HG02852 (cell line): ENCODE data around the gene TRIM61.
"Not testable (repeated sequence)": the region's sequence is repeated elsewhere in the genome, so short reads cannot be mapped to it uniquely, and the experiment has no call there.

Experiments
- ATAC-seq: cut with Tn5 transposase; IDR thresholded peaks from one replicate; pipeline ENCODE4 v1.9.1; 2021; ENCODE audit warnings: mild to moderate bottlenecking, moderate library complexity; ENCODE audit not compliant: unreplicated experiment

TRIM61 gene

DNA sequence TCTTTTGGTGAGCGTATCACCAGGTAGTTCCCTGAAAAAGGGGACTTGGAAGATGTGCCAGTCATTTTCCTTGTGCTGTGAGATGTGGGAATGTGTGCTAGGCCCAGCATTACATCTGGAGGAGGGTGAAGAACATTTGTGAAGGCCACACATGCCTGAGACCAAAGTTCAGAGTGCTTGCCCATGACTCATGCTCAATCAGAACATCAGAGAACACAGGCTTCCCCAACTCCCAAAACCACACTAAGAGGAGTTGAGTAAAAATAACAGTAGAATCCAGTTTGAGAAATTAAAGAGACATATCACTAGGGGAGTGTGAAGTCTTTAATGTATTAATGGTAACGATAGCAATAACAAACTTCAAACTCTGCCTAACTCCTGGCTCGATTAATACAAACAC is 18.0 kb downstream of the TRIM61 start:
- ATAC-seq = not testable (repeated sequence)

DNA sequence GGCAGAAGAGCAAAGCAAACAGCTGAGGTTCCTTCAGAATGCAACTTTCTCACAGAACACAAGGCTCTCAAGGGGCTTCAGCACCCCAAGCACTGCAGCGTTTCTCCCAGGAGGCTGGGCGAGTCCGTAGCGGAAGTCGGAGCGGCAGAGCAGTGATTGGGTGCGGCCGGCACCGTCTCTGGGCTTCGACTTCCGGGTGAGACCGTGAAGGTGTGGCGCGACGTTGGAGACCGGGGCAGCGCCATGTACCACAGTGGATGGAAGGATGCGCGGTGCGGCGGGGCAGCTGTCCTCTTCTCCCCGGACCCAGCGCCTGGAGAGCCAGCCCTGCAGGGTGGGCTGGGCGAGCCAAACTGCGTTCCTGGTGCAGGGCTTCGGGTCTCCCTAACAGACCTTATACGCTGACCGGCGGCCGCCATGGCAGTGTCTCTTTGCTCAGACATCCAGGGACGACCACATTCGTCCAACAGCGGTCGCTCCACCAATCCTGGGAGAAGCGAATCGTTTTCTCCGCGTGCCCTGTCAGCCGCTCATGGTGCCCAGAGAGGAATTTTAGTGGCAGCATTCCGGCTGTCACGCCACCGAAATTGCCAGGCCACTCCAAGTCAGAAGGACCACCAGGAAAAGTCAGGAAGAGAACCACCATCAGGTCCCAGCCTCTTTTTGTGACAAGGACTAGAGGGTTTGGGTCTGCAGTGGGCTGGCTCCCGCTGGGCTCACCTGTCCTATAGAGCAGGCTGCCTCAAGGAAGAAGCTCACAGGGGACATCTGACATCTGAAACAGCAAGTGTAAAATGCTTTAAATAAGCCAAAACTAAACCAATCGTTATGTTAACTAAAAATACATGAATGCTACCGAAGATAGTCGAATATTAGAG is 20.5 kb downstream of the TRIM61 start:
- ATAC-seq = peak; percentile 100

DNA sequence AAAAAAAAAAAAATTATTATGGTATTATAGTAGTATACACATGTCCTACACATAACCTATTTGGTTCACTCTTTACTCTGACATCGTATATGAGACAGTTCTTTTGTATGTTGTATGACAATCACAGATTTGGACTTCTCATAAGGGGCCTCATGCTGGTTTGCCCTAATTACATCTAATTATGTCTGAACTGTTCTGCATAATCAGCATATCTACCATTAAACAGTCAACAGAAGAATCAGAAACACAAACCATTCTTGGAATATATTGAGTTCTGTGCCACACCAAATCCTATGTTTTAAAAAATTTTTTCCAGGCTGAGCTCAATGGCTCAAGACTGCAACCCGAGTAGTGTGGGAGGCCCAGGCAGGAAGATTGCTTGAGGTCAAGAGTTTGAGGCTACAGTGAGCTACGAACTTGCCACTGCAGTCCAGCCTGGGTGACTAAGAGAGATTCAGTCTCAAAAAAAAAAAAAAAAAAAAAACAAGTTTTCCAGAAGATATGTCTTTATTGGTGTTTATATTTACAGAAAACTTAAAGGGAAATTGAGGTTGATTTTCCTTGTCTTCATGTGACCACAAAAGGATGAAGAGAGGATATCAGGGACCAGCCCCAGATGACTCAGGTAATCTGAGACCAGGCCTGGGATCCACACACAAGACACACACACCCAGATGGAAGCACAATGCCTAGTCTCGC is 22.2 kb downstream of the TRIM61 start:
- ATAC-seq = no peak

DNA sequence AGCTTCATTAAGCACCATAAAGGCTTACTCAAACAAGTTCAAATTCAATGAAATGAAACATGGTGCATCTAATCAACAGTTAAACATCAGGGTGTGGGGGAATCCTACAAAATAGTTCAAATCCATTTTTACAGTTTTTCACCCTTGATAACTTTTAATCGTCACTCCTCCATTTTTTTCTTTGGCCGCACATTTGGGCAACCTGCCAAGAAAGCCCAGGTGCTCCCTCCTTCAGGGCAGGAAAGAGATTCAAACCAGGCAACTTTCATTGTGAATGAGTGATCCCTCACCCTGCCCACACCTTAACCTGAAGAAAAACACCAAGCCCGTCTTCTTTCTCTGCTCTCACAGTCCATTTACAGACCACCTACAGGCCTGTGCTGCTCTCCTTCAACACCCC is 24.9 kb downstream of the TRIM61 start:
- ATAC-seq = no peak

DNA sequence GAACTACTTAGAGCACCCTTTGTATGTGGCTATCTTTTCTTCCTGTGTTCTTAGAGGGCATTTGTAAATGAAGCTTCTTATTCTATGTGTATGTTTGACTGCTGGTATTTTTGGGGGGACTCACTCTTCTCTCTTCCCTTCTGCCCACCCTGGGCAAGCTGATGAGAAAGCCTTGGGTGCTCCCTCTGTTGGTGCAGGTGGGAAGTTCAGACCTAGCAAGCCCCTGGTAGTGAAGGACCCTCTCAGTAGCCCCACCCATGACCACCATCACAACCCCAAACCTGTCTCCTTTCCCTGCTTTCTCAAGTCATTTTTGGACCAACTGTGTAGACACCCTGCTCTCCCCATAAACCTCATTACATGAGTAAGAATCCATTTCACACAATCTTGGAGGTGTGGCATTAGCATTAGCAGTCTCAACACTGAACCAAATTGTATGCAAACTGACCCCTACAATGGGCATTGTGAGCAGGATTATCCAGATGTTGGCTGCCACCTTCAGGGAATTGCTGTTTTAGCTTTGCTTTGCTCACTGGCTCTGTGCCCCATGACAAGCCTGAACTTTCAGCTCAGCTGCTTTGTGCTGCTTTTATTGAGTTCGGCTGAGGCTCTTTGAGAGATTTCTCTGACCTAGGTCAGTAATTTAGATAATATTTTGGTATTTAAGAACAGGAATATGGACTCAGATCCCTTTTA is 27.9 kb downstream of the TRIM61 start:
- ATAC-seq = no peak

DNA sequence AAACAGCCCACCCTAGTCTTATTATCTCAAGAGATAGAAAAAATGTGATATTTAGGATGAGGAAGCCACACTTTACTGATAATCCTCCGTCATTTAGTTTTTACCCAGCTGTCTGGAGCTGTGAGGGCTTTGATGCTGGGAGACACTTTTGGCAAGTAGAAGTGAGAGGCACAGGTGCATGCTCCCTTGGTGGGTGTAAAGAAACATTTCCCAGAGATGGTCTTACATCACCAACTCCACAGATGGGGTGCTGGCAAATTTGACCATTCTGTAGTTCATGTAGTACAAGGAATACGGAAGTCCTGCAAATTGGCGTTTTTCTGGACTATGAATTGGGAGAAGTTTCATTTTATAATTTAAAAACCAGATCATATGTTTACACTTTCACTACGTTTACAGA is 28.5 kb downstream of the TRIM61 start:
- no peak for ATAC-seq

DNA sequence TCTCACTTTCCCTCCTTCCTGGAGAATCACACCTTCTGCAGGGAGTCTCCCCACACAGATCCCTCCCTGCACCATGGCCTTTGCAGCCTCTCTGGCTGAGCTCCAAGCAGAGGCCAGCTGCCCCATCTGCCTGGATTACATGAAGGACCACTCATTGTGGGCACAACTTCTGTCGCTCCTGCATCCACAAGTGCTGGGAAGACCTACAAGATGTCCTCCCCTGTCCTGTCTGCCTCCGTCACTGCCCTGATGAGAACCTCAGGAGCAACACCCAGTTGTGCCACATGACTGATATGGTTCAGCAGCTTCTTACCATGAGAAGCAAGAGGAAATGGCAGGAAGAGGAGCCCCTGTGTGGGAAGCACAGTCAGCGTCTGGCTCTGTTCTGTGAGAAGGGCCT is 29.5 kb downstream of the TRIM61 start:
- ATAC-seq = not testable (repeated sequence)

DNA sequence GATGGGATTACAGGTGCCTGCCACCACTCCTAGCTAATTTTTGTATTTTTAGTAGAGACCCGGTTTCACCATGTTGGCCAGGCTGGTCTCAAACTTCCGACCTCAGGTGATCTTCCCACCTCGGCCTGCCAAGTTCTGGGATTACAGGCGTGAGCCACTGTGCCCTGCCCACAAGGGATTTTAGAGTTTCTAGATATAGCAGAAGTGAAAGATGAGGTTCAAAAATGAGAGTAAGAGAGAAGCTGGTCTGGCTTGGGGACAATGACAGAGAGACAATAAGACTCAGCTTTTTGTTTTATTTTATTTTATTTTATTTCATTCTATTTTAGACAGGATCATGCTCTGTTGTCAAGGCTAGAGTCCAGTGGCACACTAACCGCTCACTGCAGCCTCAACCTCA is 30.6 kb downstream of the TRIM61 start:
- no peak for ATAC-seq

DNA sequence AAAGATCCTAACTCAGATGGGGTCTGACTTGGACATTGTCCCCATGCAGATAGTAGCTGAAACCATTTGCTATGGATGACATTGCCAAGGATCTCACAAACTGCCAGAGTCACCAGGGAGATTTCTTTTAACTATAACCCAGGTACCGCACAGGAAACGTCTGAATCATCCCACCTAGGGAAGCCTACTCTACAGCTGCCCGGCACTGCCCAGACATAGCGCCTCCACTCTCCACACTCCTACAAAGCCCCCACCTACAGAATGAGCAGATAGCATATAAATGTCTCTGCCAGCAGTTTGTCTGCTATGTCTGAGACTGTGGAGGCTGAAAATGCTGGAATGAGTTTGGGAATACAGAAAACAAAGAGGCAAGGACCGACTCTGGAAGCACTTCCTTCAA is 32.3 kb downstream of the TRIM61 start:
- ATAC-seq = no peak

DNA sequence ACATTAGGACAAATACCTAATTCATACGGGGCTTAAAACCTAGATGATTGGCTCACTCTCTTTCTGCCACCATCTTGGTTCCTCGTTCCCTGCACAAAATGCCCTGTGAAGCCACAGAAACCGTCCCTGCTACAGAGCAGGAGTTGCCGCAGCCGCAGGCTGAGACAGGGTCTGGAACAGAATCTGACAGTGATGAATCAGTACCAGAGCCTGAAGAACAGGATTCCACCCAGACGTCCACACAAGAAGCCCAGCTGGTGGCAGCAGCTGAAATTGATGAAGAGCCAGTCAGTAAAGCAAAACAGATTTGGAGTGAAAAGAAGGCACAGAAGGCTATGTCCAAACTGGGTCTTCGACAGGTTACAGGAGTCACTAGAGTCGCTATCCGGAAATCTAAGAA is 34.3 kb downstream of the TRIM61 start:
- ATAC-seq = no peak

DNA sequence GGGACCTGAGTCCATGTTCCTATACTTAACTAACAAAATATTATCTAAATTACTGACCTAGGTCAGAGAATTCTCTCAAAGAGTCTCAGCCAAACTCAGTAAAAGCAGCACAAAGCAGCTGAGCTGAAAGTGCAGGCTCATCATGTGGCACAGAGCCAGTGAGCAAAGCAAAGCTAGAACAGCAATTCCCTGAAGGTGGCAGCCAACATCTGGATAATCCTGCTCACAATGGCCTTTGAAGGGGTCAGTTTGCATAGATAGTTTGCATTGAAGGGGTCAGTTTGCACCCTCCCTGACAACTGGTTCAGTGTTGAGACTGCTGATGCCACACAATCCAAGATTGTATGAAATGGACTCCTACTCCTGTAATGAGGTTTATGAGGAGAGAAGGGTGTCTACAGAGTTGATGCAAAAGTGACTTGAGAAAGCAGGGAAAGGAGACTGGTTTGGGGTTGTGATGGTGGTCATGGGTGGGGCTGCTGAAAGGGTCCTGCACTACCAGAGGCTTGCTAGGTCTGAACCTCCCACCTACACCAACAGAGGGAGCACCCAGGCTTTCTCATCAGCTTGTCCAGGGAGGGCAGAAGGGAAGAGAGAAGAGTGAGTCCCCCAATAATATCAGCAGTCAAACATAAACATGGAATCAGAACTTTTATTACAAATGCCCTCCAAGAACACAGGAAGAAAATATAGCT is 39.7 kb downstream of the TRIM61 start:
- no peak for ATAC-seq

DNA sequence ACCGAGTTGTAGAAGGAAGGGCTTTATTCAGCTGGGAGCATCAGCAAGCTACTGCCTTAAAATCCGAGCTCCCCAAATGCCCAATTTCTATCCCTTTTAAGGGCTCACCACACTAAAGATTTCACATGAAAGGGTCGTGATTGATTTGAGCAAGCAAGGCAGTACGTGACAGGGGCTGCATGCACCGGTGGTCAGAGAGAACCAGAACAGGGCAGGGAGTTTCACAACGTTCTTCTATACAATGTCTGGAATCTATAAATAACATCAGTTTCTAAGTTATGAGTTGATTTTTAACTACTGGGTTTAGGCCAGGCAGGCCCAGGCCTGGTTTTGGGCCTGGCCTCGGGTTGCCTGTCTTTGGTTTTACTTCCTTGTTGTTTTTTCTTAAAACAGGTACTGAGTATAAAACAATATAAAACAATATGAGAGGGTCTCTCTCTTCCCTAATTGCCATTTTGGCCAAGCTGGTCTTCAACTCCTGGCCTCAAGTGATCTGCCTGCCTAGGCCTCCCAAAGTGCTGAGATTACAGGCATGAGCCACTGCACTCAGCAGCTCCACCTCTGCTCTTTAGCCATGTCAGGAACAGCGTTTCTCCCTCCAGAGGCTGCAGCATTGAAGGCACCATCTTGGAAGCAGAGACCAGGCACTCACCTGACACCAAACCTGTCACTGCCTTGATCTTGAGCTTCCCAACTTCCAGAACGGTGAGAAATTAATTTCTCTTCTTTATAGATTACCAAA is 41.4 kb downstream of the TRIM61 start:
- ATAC-seq = peak; percentile 46

DNA sequence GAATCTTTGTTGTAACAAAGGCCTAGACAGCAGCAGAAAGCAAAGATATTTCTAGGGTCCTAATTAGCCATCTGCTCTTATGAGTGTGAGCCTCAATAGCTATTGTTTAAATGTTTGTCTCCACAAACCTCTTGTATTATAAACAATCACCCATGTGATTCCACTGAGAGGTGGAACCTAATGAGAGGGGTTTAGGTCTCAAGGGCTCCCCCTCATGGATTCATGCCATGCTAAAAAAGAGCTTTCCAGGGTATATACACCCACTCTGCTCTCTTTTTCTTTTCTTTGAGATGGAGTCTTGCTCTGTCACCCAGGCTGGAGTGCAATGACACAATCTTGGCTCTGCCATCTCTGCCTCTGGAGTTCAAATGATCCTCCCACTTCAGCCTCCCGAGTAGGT is 42.1 kb downstream of the TRIM61 start:
- ATAC-seq = peak; percentile 58

DNA sequence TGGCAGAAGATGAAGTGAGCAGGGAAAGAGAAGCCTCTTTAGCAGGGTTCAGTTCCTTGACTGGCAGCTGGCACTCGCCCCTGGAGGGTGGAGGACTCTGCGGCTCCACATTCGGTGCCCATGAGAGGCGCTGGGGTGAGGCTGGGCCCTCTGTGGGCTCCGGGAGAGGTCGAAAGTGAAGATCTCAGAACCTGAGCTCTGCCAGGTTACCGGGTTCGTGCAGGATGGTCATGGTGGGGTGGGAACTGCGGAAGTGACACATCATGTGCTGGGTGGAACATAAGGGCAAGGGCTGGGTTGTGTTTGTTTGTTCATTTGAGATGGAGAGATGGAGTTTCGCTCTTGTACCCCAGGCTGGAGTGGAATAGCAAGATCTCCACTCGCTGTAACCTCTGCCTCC is 44.2 kb downstream of the TRIM61 start:
- ATAC-seq = no peak

DNA sequence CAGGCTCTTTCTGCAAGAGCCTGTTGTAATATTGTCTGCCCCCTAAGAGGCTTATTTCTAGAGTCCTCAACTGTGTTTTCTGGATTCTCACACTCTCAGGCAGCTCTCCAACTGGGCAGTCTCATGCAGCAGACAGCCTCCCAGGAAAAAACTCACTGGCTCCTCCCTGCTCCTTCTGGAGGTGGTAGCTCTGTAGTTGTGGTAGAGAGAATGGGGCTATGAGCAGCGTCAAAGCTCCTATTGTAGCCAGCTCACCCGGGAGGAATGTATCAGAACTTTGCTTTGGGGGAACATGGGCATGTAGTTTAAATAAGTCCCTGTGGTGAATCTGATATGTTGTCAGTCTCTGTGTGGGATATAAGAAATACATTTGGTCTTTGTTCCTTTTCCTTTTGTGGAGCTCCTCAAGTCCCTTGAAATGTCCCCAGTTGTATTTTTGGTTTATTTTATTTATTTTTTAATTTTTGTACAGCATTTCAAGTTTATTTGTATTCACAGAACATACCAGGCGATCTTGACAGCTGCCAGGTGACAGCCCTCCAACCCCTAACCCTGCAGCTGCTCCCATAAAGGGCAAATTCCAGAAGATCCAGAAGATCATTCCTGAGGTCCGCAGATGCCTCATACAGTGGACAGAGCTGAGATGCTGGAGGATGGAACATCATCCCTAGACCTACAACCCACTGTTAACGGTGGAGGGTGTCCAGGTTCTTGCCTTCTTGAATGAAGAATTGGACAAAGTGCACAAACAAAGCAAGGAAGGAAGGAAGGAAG is 45.7 kb downstream of the TRIM61 start:
- ATAC-seq = no peak

DNA sequence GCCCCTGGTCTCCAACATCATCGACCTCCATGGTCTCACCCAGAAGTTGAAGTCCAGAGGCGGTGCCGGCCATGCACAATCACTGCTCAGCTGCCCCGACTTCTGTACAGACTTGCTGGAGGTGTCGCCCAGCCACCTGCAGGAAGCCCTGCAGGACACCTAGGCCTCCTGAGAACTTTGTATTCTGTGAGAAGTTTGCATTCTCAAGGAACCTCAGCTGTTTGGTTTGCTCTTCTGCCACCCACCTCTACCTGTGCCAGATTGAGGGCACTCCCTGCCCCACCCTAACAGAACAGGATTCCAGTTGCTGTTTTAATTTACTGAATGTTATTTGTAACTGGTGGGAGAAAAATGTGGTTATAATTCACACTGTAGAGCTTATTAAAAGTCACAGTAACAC is 46.8 kb downstream of the TRIM61 start:
- no peak for ATAC-seq

DNA sequence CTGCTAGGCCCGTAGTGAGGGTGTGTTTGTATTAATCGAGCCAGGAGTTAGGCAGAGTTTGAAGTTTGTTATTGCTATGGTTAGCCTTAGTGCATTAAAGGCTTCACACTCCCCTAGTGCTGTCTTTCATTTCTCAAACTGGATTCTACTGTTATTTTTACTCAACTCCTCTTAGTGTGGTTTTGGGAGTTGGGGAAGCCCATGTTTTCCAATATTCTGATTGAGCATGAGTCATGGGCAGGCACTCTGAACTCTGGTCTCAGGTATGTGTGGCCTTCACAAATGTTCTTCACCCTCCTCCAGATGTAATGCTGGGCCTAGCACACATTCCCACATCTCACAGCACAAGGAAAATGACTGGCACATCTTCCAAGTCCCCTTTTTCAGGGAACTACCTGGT is 50.4 kb downstream of the TRIM61 start:
- ATAC-seq = not testable (repeated sequence)

DNA sequence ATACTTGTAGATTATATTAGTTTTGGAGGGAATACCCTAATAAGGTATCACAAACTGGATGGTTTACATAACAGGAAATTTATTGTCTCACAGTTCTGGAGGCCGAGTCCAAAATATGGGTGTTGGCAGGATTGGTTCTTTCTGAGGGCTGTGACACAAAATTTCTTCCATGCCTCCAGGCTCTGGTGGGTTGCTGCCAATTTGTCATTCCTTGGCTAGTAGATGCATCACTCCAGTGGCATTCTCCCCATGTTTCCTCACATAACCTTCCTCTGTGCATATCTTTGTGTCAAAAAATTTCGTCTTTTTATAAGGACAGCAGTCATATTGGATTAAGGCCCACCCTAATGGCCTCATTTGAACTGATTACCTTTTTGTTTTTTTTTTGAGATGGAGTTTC is 51.2 kb downstream of the TRIM61 start:
- no peak for ATAC-seq

DNA sequence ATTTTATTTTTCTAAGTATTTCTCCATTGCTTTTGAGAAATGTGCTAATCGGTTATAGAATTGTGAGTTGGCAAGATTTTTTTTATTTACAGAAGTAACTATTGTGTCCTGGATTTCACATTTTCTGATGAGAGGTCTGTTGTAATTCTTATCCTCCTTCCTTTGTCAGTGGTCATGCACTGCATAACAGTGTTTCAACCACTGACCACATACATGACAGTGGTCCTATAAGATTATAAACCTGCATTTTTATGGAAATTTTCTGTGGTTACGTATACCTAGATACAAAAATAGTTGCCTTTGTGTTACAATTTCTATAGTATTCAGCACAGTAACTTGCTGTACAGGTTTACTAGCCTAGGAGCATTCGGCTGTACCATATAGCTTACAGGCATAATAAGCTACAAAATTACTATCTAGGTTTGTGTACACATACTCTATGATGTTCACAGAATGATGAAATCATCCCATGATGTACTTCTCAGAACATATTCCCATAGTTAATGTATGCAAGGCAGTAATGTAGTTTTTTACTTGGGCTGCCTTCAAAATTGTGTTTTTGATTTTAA is 52.7 kb downstream of the TRIM61 start:
- ATAC-seq = no peak
